Measurements from ENCODE around the gene DOCK8. TPM values are rescaled to one million over a fixed set of nuclear protein-coding genes. Genes with fewer than 3 reads are reported as not detected.

DOCK8 gene
- total RNA-seq, 1 experiment from 2014 or later = 0.37 TPM

- Histone ChIP-seq H3K27me3 (ENCODE audit: insufficient read depth, low read length) (no peaks in the 10 kb centered on the region), H3K4me1 (ENCODE audit: control insufficient read depth in 1 of 2, insufficient read depth in 2 of 2, low read length in 2 of 2) (no peaks in the 10 kb centered on the region), H3K36me3 (ENCODE audit: control insufficient read depth in 1 of 2, insufficient read depth in 2 of 2, low read length in 2 of 2) (no peaks in the 10 kb centered on the region), H2AFZ (ENCODE audit: low read depth, low read length, poor library complexity, severe bottlenecking) (no peak overlapping the region), H3K79me2 (ENCODE audit: insufficient read depth, low read length) (no peaks in the 10 kb centered on the region), H3K4me2 (ENCODE audit: low read length) (no peak overlapping the region), H3K9ac (ENCODE audit: low read length) (no peak overlapping the region), H3K9me2 (ENCODE audit: insufficient read depth) (no peaks in the 10 kb centered on the region), H3K9me3 (ENCODE audit: control insufficient read depth in 1 of 2, insufficient read depth in 1 of 2, low read depth in 1 of 2, low read length in 2 of 2) (no peaks in the 10 kb centered on the region), H3K4me3 (replicated peaks in 1 of 2; ENCODE audit: low read depth in 1 of 2, low read length in 2 of 2) (no peak overlapping the region), H3K27ac (ENCODE audit: low read depth, low read length) (no peak overlapping the region), H4K20me1 (ENCODE audit: insufficient read depth) (no peaks in the 10 kb centered on the region)
- DNase-seq (ENCODE audit: low read depth, low spot score) (no peak), ATAC-seq (no peak)
- POLR2A ChIA-PET = no interaction called here
- intact Hi-C loops (cut with micrococcal nuclease) = no loop called here
- no TSS peak for BruUV-seq (replicated peaks)
- no peak for TF ChIP-seq ELF1 (IDR thresholded peaks at IDR 0.05; ENCODE audit: borderline replicate concordance, low read depth)
- TF ChIP-seq CEBPB (IDR thresholded peaks at IDR 0.05; ENCODE audit: low read depth) = no peak
- no peak for TF ChIP-seq REST (IDR thresholded peaks at IDR 0.05; ENCODE audit: low read depth)
- CTCF ChIA-PET = no interaction called here
- RAD21 ChIA-PET (ENCODE audit: low non-redundant PET in 1 of 2, low total read pairs in 2 of 2, uncharacterized antibody in 2 of 2, unreplicated experiment in 2 of 2) = no interaction called here
These were observed 155.4 kb downstream of the DOCK8 start for GRCh38 chr9:370086-370485.

- H3K27me3 ChIP-seq (ENCODE audit: insufficient read depth, low read length) = no peaks in the 10 kb centered on the region
- BruUV-seq (replicated peaks) = no TSS peak
- ATAC-seq (no peak), DNase-seq (ENCODE audit: low read depth, low spot score) (no peak)
- H2AFZ ChIP-seq (ENCODE audit: low read depth, low read length, poor library complexity, severe bottlenecking) = no peak overlapping the region
- H4K20me1 ChIP-seq (ENCODE audit: insufficient read depth) = no peaks in the 10 kb centered on the region
- no peak overlapping the region for H3K4me2 ChIP-seq (ENCODE audit: low read length)
- H3K4me3 ChIP-seq (replicated peaks in 1 of 2; ENCODE audit: low read depth in 1 of 2, low read length in 2 of 2) = no peak overlapping the region
- no peaks in the 10 kb centered on the region for H3K4me1 ChIP-seq (ENCODE audit: control insufficient read depth in 1 of 2, insufficient read depth in 2 of 2, low read length in 2 of 2)
- TF ChIP-seq JUND (IDR thresholded peaks at IDR 0.05) = no peak
- no peak for TF ChIP-seq EZH2phosphoT487 (IDR thresholded peaks at IDR 0.05; ENCODE audit: borderline replicate concordance)
- no peak for TF ChIP-seq ZFX (IDR thresholded peaks at IDR 0.05)
- TF ChIP-seq POLR2AphosphoS5 (IDR thresholded peaks at IDR 0.05; ENCODE audit: low read depth, low read length) = no peak
- TF ChIP-seq RAD21 (IDR thresholded peaks at IDR 0.05; ENCODE audit: low read depth) = no peak
- no peak for TF ChIP-seq CTCF (IDR thresholded peaks at IDR 0.05 in 2 of 3, conservative IDR thresholded peaks at IDR 0.05 in 1 of 3; ENCODE audit: borderline replicate concordance in 1 of 3, insufficient read depth in 1 of 3, low read depth in 2 of 3, low read length in 2 of 3)
- no peak for TF ChIP-seq FOSL1 (IDR thresholded peaks at IDR 0.05; ENCODE audit: low read depth)
- no peak for TF ChIP-seq MAX (IDR thresholded peaks at IDR 0.05)
- intact Hi-C loops (cut with micrococcal nuclease) = no loop called here
- H3K36me3 ChIP-seq (ENCODE audit: control insufficient read depth in 1 of 2, insufficient read depth in 2 of 2, low read length in 2 of 2) = no peaks in the 10 kb centered on the region
- H3K9me2 ChIP-seq (ENCODE audit: insufficient read depth) = no peaks in the 10 kb centered on the region
- no peaks in the 10 kb centered on the region for H3K9me3 ChIP-seq (ENCODE audit: control insufficient read depth in 1 of 2, insufficient read depth in 1 of 2, low read depth in 1 of 2, low read length in 2 of 2)
- H3K27ac ChIP-seq (ENCODE audit: low read depth, low read length) = no peak overlapping the region
- ChIA-PET POLR2A (no interaction called here), CTCF (no interaction called here), RAD21 (ENCODE audit: low non-redundant PET in 1 of 2, low total read pairs in 2 of 2, uncharacterized antibody in 2 of 2, unreplicated experiment in 2 of 2) (no interaction called here)
- H3K9ac ChIP-seq (ENCODE audit: low read length) = no peak overlapping the region
- H3K79me2 ChIP-seq (ENCODE audit: insufficient read depth, low read length) = no peaks in the 10 kb centered on the region
These were observed 156.7 kb downstream of the DOCK8 start for GRCh38 chr9:371349-371748.

Data from HCT116 (cell line).